Neural progenitor cell (in vitro differentiated cells): ENCODE results near the gene UQCR11.

Experiments
- CTCF ChIP-seq: fragments of 200-600 bp; sonication (generic); IDR thresholded peaks from 2 replicates; pipeline ENCODE4 v1.5.1; 2017; ENCODE audit warnings: antibody characterized with exemption, mild to moderate bottlenecking
- EZH2 ChIP-seq: fragments of 200-600 bp; sonication (generic); IDR thresholded peaks from 2 replicates; pipeline ENCODE4 v1.6.1; 2017; ENCODE audit warnings: antibody characterized with exemption, mild to moderate bottlenecking, moderate library complexity

DNA sequence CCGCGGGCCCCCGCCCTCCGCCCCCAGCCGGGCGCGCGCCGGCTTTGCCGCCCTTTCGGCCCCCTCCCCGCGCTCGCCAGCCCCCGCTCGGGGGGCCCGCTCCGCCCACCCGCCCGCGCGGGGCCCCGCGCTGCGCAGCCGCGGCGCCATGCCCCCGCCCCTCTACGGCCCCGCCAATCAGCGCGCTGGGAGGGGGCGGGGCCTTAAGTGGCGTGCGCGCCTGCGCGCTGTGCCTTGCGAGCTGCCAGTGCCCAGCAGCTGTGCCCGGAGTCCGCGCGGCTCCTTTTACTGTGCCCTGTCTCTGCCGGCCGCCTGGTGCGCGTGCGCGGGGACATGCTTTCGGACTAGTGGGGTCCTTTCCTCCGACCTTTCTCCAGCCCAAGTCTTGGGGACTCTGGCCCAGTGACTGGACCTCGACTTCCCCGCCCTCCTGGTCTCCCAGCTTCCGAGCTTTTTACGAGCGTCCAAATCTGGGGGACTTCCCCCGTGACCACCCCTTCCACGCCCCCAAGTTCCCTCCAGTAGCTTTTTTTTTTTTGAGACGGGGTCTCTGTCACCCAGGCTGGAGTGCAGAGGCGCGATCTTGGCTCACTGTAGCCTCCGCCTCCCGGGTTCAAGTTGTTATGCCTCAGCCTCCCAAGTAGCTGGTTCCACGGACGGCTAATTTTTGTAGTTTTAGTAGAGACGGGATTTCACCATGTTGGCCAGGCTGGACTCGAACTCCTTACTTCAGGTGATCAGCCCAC is 12.3 kb downstream of the UQCR11 start, which contains the start of gene MBD3:
- TF ChIP-seq CTCF (no peak), EZH2 (no peak)
